PC-9 (cell line): ENCODE results near the gene TEX54. TPM values are rescaled to one million over a fixed set of nuclear protein-coding genes. Genes with fewer than 3 reads are reported as not detected.

Experiments used
- BruUV-seq: library from RNA; stranded (reverse); fragments of 400-500 nt; replicated peaks from 2 replicates; lab custom pipeline; 2021; lab: Mats Ljungman, UMichigan
- CTCF ChIA-PET: fragments of 300-600 bp; sonication (Branson Sonifier 250); formaldehyde crosslinking; loops from one replicate; lab custom pipeline; 2022; ENCODE audit warnings: antibody characterized with exemption; lab: Charles Lee
- POLR2A ChIA-PET: fragments of 300-600 bp; sonication (Branson Sonifier 250); formaldehyde crosslinking; loops from one replicate; lab custom pipeline; 2022; ENCODE audit warnings: antibody characterized with exemption; ENCODE audit not compliant: unreplicated experiment; lab: Charles Lee
- DNase-seq, 2 experiments: peaks; one replicate each; pipeline versions ENCODE4 v3.0.0 to v3.0.0-alpha.2; 2015 to 2022; ENCODE audit warnings: mixed read lengths in 1 of 2
- H2AFZ ChIP-seq: fragments of 200-600 bp; sonication (generic); 2 replicates; pipeline ENCODE4 v1.8.1; 2017; ENCODE audit warnings: antibody characterized with exemption
- H3F3A ChIP-seq: fragments of 200-600 bp; sonication (generic); 2 replicates; pipeline ENCODE4 v1.8.1; 2017; ENCODE audit warnings: antibody characterized with exemption, mild to moderate bottlenecking, low read depth; ENCODE audit not compliant: insufficient read depth
- H3K27ac ChIP-seq: fragments of 200-600 bp; sonication (generic); 2 replicates; pipeline ENCODE4 v1.6.1; 2016; ENCODE audit warnings: mixed run types
- H3K27me3 ChIP-seq: fragments of 200-600 bp; sonication (generic); 2 replicates; pipeline ENCODE4 v1.6.1; 2016; ENCODE audit warnings: low read depth, mixed run types; ENCODE audit not compliant: insufficient read depth
- H3K36me3 ChIP-seq: fragments of 200-600 bp; sonication (generic); 2 replicates; pipeline ENCODE4 v1.6.1; 2016; ENCODE audit warnings: low read depth, mixed run types
- H3K4me1 ChIP-seq: fragments of 200-600 bp; sonication (generic); replicated peaks from 2 replicates; pipeline ENCODE4 v1.6.1; 2016; ENCODE audit warnings: mixed run types; ENCODE audit not compliant: insufficient read depth
- H3K4me2 ChIP-seq: fragments of 200-600 bp; sonication (generic); 2 replicates; pipeline ENCODE4 v1.6.1; 2017; ENCODE audit warnings: mixed run types
- H3K4me3 ChIP-seq: fragments of 200-600 bp; sonication (generic); 2 replicates; pipeline ENCODE4 v1.6.1; 2016; ENCODE audit warnings: mixed run types
- H3K79me2 ChIP-seq: fragments of 200-600 bp; sonication (generic); 2 replicates; pipeline ENCODE4 v1.6.1; 2017; ENCODE audit warnings: low read depth, mixed run types
- H3K9me2 ChIP-seq: fragments of 200-600 bp; sonication (generic); 2 replicates; pipeline ENCODE4 v1.8.1; 2017; ENCODE audit warnings: mild to moderate bottlenecking; ENCODE audit not compliant: insufficient read depth
- H3K9me3 ChIP-seq: fragments of 200-600 bp; sonication (generic); 2 replicates; pipeline ENCODE4 v1.8.1; 2016; ENCODE audit warnings: low read depth; ENCODE audit not compliant: insufficient read depth
- H4K20me1 ChIP-seq: fragments of 200-600 bp; sonication (generic); 2 replicates; pipeline ENCODE4 v1.8.1; 2017; ENCODE audit not compliant: insufficient read depth
- EZH2 ChIP-seq: fragments of 200-600 bp; sonication (generic); IDR thresholded peaks from 2 replicates; pipeline ENCODE4 v1.8.0; 2017; ENCODE audit warnings: antibody characterized with exemption, low read depth
- intact Hi-C: fragments of 100-400 bp; cut with micrococcal nuclease; formaldehyde crosslinking; loops from one replicate; pipeline ENCODE4 v1.10.0; 2022; ENCODE audit not compliant: unreplicated experiment
- microRNA-seq: library from miRNA; unstranded; fragments of <30 nt; microRNA quantifications from one replicate; pipeline ENCODE4 v1.2.0, GENCODE V29; 2021; ENCODE audit warnings: borderline number of aligned reads, borderline replicate concordance
- total RNA-seq: library from RNA; stranded (reverse); gene quantifications from 2 replicates; pipeline ENCODE4 v1.2.3, GENCODE V29; 2021
- TF ChIP-seq, protein P1 (sequence below): fragments of 200-600 bp; sonication (generic); conservative IDR thresholded peaks from 2 replicates; pipeline ENCODE4 v1.6.1; 2017; ENCODE audit warnings: mixed run types, antibody characterized with exemption, mild to moderate bottlenecking, moderate library complexity

TEX54 gene
- total RNA-seq, 1 experiment from 2014 or later: not detected

DNA sequence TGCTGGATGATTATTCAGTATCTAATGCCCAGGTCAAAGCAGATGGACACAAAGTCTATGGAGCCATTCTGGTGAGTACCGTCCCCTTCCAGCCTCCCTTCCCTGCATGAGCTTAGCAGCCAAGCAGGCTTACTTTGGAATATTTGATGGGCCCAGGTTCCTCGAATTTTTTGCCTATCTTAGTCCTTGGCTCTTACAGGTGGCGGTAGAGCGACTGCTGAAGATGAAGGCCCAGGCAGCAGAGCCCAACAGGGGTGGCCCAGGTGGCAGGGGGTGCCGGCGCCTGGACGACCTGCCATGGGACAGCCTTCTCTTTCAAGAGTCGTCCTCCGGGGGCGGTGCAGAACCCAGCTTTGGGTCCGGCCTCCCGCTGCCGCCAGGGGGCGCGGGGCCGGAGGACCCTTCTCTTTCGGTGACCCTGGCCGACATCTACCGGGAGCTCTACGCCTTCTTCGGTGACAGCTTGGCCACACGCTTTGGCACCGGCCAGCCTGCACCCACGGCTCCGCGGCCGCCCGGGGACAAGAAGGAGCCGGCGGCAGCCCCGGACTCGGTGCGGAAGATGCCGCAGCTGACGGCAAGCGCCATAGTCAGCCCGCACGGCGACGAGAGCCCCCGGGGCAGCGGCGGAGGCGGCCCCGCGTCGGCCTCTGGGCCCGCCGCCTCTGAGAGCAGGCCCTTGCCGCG, 46.2 kb downstream of the TEX54 start:
- intact Hi-C loops: loop anchor here (1.0 to 5.0 kb wide), 9 partner anchors 18 to 394 kb away; partner anchors contain the start of genes HNRNPUL2, NXF1, SLC3A2 and TTC9C
- H2AFZ ChIP-seq: peak overlapping the region; percentile 76; the same call in 1 of the 2 replicates
- peaks cover 29% of the 10 kb centered on the region for H3K4me1 ChIP-seq
- no peaks in the 10 kb centered on the region for H3K27me3 ChIP-seq
- H4K20me1 ChIP-seq: peaks cover 13% of the 10 kb centered on the region; the same call in 1 of the 2 replicates
- peak; percentile 72 to 93 for DNase-seq
- POLR2A ChIA-PET: interaction anchor here (0.5 to 2.1 kb wide), 10 partner anchors 15 to 1159 kb away, joined by 3 to 23 read pairs (median 6); partner anchors contain the start of gene TAF6L
- no peaks in the 10 kb centered on the region for H3K9me3 ChIP-seq
- peak overlapping the region; percentile 74 for H3K27ac ChIP-seq
- H3K9me2 ChIP-seq: no peaks in the 10 kb centered on the region
- peak overlapping the region; percentile 60 for H3K4me3 ChIP-seq
- peaks cover 19% of the 10 kb centered on the region for H3K36me3 ChIP-seq
- no peak for TF ChIP-seq EZH2
- TF ChIP-seq, protein P1, sequence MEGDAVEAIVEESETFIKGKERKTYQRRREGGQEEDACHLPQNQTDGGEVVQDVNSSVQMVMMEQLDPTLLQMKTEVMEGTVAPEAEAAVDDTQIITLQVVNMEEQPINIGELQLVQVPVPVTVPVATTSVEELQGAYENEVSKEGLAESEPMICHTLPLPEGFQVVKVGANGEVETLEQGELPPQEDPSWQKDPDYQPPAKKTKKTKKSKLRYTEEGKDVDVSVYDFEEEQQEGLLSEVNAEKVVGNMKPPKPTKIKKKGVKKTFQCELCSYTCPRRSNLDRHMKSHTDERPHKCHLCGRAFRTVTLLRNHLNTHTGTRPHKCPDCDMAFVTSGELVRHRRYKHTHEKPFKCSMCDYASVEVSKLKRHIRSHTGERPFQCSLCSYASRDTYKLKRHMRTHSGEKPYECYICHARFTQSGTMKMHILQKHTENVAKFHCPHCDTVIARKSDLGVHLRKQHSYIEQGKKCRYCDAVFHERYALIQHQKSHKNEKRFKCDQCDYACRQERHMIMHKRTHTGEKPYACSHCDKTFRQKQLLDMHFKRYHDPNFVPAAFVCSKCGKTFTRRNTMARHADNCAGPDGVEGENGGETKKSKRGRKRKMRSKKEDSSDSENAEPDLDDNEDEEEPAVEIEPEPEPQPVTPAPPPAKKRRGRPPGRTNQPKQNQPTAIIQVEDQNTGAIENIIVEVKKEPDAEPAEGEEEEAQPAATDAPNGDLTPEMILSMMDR: peak; percentile 96
- H3K79me2 ChIP-seq: peaks cover 46% of the 10 kb centered on the region
- peak overlapping the region; percentile 80 for H3K4me2 ChIP-seq
- CTCF ChIA-PET: interaction anchor here (0.5 to 1.8 kb wide), 11 partner anchors 12 to 916 kb away, joined by 3 to 18 read pairs (median 4); partner anchors contain the start of genes TAF6L and ZBTB3
- H3F3A ChIP-seq: peaks cover 68% of the 10 kb centered on the region
- BruUV-seq: no TSS peak

DNA sequence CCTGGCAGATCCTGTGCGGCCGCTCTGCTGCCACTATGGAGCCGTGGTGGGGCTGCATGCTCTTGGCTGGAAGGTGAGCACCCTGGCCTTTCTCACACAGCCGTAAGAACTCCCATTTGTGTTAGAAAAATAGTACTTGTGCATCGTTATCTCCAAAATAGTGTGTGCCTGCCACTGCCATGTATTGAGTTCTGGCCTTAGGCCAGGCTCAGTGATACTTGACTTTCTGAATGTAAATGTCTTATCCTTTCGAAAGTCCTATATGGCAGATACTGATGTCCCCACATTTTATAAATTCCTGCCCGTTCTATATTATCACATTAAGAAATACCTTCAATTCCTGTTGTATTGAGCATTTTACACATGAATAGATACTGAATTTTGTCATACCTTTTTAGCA, 49.9 kb downstream of the TEX54 start:
- BruUV-seq: no TSS peak
- Histone ChIP-seq H2AFZ (no peak overlapping the region), H3K4me2 (no peak overlapping the region), H3K36me3 (peaks cover 4% of the 10 kb centered on the region), H3K27ac (no peak overlapping the region), H3K9me3 (no peaks in the 10 kb centered on the region), H3K4me3 (no peak overlapping the region), H3K27me3 (no peaks in the 10 kb centered on the region), H3K9me2 (no peaks in the 10 kb centered on the region), H3K79me2 (peaks cover 9% of the 10 kb centered on the region; the same call in 1 of the 2 replicates), H3F3A (peaks cover 36% of the 10 kb centered on the region), H3K4me1 (peaks cover 9% of the 10 kb centered on the region), H4K20me1 (no peaks in the 10 kb centered on the region)
- intact Hi-C loops: no loop called here
- CTCF ChIA-PET: no interaction called here
- DNase-seq: no peak
- POLR2A ChIA-PET: no interaction called here
- TF ChIP-seq, protein P1: no peak
- TF ChIP-seq EZH2: no peak

Small RNA genes lying within 50 kb of the gene (microRNA-seq; reads per million reads assigned to microRNA genes)
- gene MIR6514: not detected
- not detected for gene MIR6748

Other genes with a start within 250 kb of the TEX54 start
- gene TUT1, start 241.3 kb downstream of the TEX54 start, total RNA-seq: 39.3 and 40.5 TPM in 2 replicates
- 96.6 and 120 TPM in 2 replicates for gene MTA2, start 231.0 kb downstream of the TEX54 start, total RNA-seq
- gene EML3, start 220.1 kb downstream of the TEX54 start, total RNA-seq: 83.2 and 84.2 TPM in 2 replicates
- gene ROM1, start 219.6 kb downstream of the TEX54 start, total RNA-seq: 6.2 and 7.0 TPM in 2 replicates
- gene B3GAT3, start 210.9 kb downstream of the TEX54 start, total RNA-seq: 38.9 and 60.5 TPM in 2 replicates
- gene GANAB, start 186.2 kb downstream of the TEX54 start, total RNA-seq: 478 and 525 TPM in 2 replicates
- 28.2 and 31.5 TPM in 2 replicates for gene INTS5, start 179.5 kb downstream of the TEX54 start, total RNA-seq
- gene C11orf98, start 167.6 kb downstream of the TEX54 start, total RNA-seq: 86.7 and 94.9 TPM in 2 replicates
- 19.2 and 51.9 TPM in 2 replicates for gene CSKMT, start 167.5 kb downstream of the TEX54 start, total RNA-seq
- 16.1 and 25.4 TPM in 2 replicates for gene UQCC3, start 161.2 kb downstream of the TEX54 start, total RNA-seq
- gene LBHD1, start 160.6 kb downstream of the TEX54 start, total RNA-seq: 13.2 and 16.1 TPM in 2 replicates
- 143 and 150 TPM in 2 replicates for gene UBXN1, start 153.8 kb downstream of the TEX54 start, total RNA-seq
- 1.0 and 1.3 TPM in 2 replicates for gene LRRN4CL, start 143.3 kb downstream of the TEX54 start, total RNA-seq
- gene BSCL2, start 125.4 kb downstream of the TEX54 start, total RNA-seq: 173 and 201 TPM in 2 replicates
- 0.57 TPM in 1 of 2 replicates, not detected in the other for gene GNG3, start 125.2 kb downstream of the TEX54 start, total RNA-seq
- gene HNRNPUL2, start 105.4 kb downstream of the TEX54 start, total RNA-seq: 55.2 and 76.9 TPM in 2 replicates
- gene TTC9C, start 104.4 kb downstream of the TEX54 start, total RNA-seq: 65.3 and 71.4 TPM in 2 replicates
- gene ZBTB3, start 78.7 kb downstream of the TEX54 start, total RNA-seq: 16.5 and 17.2 TPM in 2 replicates
- gene POLR2G, start 71.3 kb downstream of the TEX54 start, total RNA-seq: 131 and 155 TPM in 2 replicates
- gene TAF6L, start 61.4 kb downstream of the TEX54 start, total RNA-seq: 31.2 and 36.4 TPM in 2 replicates
- 45.5 and 48.3 TPM in 2 replicates for gene TMEM179B, start 45.4 kb downstream of the TEX54 start, total RNA-seq
- 17.9 and 22.6 TPM in 2 replicates for gene TMEM223, start 40.8 kb downstream of the TEX54 start, total RNA-seq
- gene NXF1, start 27.4 kb downstream of the TEX54 start, total RNA-seq: 45.6 and 56.1 TPM in 2 replicates
- 61.9 and 65.8 TPM in 2 replicates for gene STX5, start 790 bp downstream of the TEX54 start, total RNA-seq
- 72.4 and 74.1 TPM in 2 replicates for gene WDR74, start 6.7 kb upstream of the TEX54 start, total RNA-seq
- 513 and 619 TPM in 2 replicates for gene SLC3A2, start 48.1 kb upstream of the TEX54 start, total RNA-seq
- gene CHRM1, start 88.5 kb upstream of the TEX54 start, total RNA-seq: not detected in 2 replicates
- not detected in 2 replicates for gene SLC22A6, start 152.1 kb upstream of the TEX54 start, total RNA-seq
- not detected in 2 replicates for gene SLC22A8, start 183.0 kb upstream of the TEX54 start, total RNA-seq